Activated T-cell treated with anti-CD3 and anti-CD28 coated beads, Interleukin-2, amount 50 U/mL, for 4 hours (primary cell): Measurements from ENCODE around the gene SH3TC2. TPM values are rescaled to one million over a fixed set of nuclear protein-coding genes. Genes with fewer than 3 reads are reported as not detected.

ENCODE experiments used
- ATAC-seq, 2 donors: fragments of 200-7000 bp; cut with Tn5 transposase; one replicate each; pipeline ENCODE4 v1.10.0; 2021
- DNase-seq: peaks from one replicate; pipeline ENCODE4 v3.0.0-alpha.2; 2020
- H3K27me3 Mint-ChIP-seq: one replicate; pipeline ENCODE4 v1.8.0; 2021; ENCODE audit warnings: low read depth, mixed read lengths
- H3K36me3 Mint-ChIP-seq: one replicate; pipeline ENCODE4 v1.8.0; 2022; ENCODE audit warnings: mixed read lengths; ENCODE audit not compliant: insufficient read depth
- H3K4me1 Mint-ChIP-seq: one replicate; pipeline ENCODE4 v1.8.0; 2021; ENCODE audit warnings: low read depth, mixed read lengths
- H3K4me3 Mint-ChIP-seq: one replicate; pipeline ENCODE4 v1.8.0; 2021; ENCODE audit warnings: mild to moderate bottlenecking, moderate library complexity, mixed read lengths
- H3K9me3 Mint-ChIP-seq: one replicate; pipeline ENCODE4 v1.8.0; 2021; ENCODE audit warnings: mixed read lengths
- total RNA-seq, 3 donors: library from RNA; stranded (reverse); gene quantifications; one replicate each; pipeline ENCODE4 v1.2.1, GENCODE V29; 2021

The SH3TC2 gene
- total RNA-seq, 3 donors from 2014 or later: not detected

DNA sequence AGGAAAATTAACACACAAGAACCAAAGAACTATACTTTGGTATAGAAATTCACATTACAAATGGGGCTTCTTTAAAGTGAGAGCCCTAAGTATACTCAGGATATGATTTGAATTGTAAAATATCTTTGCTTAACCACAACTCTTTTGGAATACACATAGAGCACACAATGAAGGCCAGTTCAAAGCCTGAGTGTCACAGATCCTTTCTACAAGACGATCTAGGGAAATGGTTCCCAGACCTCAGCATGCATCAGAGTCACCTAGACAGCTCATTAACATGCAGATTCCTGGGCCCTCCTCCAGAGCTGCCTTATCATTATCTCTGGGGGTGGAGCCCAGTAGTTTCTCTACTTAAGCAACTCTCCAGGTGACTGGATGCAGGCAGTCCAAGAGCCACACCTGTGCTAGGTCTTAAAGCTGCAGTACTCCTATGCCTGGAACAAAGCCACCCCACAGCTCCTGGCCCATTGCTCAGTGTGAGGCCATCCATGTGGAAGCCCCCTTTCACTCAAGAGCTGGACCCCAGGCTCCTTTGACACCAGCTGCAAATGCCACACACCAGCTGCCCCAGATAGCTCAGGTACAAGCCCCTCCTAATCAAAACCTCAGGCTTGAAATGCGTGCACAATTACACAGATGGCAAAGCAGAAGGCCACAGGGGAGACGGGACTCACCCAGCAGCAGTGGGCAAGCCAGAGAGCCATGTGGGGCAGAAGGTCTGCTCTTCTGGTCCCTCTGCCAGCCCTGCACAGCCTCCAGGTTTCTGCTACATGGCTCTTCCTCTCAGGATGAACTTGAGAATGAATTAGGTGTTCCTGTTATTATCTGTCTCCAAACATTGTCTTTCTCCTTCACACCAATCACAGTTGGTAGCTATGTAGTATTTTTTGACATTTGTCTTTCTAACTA is 106.1 kb downstream of the SH3TC2 start:
- Mint-ChIP-seq H3K27me3 (no peaks in the 10 kb centered on the region), H3K9me3 (no peaks in the 10 kb centered on the region), H3K36me3 (no peaks in the 10 kb centered on the region), H3K4me1 (no peaks in the 10 kb centered on the region), H3K4me3 (no peak overlapping the region)
- DNase-seq: no peak
- ATAC-seq: no peak

Other genes with a start within 250 kb of the SH3TC2 start
- gene ADRB2, start 236.5 kb downstream of the SH3TC2 start, total RNA-seq: under 1 TPM; 0.18 to 0.54 (median 0.26) TPM
- gene ABLIM3, start 78.4 kb upstream of the SH3TC2 start, total RNA-seq: under 1 TPM; 0.10 to 0.24 (median 0.24) TPM
- under 1 TPM in 2 of 3 donors, not detected in 1; 0.08 to 0.21 TPM for gene AFAP1L1, start 208.8 kb upstream of the SH3TC2 start, total RNA-seq